ENCODE data around the gene NR2F2.

NR2F2 gene

DNA sequence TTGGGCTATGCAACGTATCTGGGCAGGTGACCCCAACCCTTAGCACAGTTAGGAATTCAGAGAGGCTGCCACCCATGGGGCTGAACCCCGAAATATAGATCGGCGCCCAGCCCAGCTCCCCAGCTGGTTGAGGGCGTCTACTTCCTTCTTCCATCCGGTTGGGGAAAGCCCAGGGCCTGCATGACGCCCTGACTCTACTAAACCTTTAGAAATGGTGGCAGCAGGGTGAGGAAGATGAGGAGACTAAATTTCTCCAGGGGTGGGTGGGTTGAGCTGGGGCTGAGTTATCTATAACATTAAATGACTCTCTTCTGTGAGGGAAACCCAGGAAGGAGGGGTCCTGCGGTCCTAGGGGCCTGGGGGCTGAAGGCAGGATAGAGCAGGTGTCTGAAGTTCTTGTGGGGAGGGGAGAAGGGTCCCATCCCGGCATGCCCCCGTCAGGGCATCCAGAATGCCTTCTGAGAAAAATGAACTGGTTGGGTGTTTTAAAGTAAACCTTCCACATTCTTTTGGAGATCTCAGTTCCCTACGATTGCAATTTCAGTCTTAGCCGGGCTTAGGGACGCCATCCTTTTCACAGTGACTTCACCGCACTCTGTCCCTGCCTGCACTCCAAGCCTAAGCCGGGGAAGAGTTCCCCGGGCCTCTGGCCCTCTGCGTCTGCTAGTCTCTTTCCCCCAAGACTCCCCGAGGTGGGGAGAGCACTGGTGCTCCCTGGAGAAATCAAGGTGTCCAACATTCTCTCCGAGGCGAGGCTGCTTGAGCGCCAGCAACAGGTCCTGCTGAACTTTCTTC, 28.5 kb downstream of the NR2F2 start:
- no peak for TF ChIP-seq TAF1 (IDR thresholded peaks at IDR 0.05; ENCODE audit: low read depth, low read length)
- TF ChIP-seq PAX5 (IDR thresholded peaks at IDR 0.05; ENCODE audit: insufficient read depth, low read length, severe bottlenecking) = no peak
- no peak for TF ChIP-seq POLR2A (IDR thresholded peaks at IDR 0.05; ENCODE audit: low read depth, low read length)
- no peak for TF ChIP-seq POU2F2 (IDR thresholded peaks at IDR 0.05; ENCODE audit: low read depth, low read length)
- TF ChIP-seq POLR2AphosphoS5 (IDR thresholded peaks at IDR 0.05; ENCODE audit: low read depth, low read length) = no peak
- TF ChIP-seq SPI1 (IDR thresholded peaks at IDR 0.05; ENCODE audit: low read depth, low read length) = no peak
- FAIRE-seq (no peak), DNase-seq (ENCODE audit: insufficient read length, low spot score) (no peak)

GRCh38 chr15:96359616-96360521, 29.4 kb downstream of the NR2F2 start:
- FAIRE-seq = no peak
- TF ChIP-seq POLR2AphosphoS5 (IDR thresholded peaks at IDR 0.05; ENCODE audit: low read depth, low read length) = no peak
- no peak for TF ChIP-seq POLR2A (IDR thresholded peaks at IDR 0.05; ENCODE audit: low read depth, low read length)

GRCh38 chr15:96360581-96361308, 30.2 kb downstream of the NR2F2 start:
- no peak for FAIRE-seq
- no peak for DNase-seq (ENCODE audit: insufficient read length, low spot score)
- TF ChIP-seq POLR2AphosphoS5 (IDR thresholded peaks at IDR 0.05; ENCODE audit: low read depth, low read length) (no peak), SPI1 (IDR thresholded peaks at IDR 0.05; ENCODE audit: low read depth, low read length) (no peak), TAF1 (IDR thresholded peaks at IDR 0.05; ENCODE audit: low read depth, low read length) (no peak), POU2F2 (IDR thresholded peaks at IDR 0.05; ENCODE audit: low read depth, low read length) (no peak), POLR2A (IDR thresholded peaks at IDR 0.05; ENCODE audit: low read depth, low read length) (no peak), PAX5 (IDR thresholded peaks at IDR 0.05; ENCODE audit: insufficient read depth, low read length, severe bottlenecking) (no peak)

More at GRCh38 chr15:96359616-96360521, 29.4 kb downstream of the NR2F2 start:
- no peak for DNase-seq (ENCODE audit: insufficient read length, low spot score)

GRCh38 chr15:96361309-96362010, 31.0 kb downstream of the NR2F2 start:
- no peak for FAIRE-seq
- no peak for DNase-seq (ENCODE audit: insufficient read length, low spot score)

DNA sequence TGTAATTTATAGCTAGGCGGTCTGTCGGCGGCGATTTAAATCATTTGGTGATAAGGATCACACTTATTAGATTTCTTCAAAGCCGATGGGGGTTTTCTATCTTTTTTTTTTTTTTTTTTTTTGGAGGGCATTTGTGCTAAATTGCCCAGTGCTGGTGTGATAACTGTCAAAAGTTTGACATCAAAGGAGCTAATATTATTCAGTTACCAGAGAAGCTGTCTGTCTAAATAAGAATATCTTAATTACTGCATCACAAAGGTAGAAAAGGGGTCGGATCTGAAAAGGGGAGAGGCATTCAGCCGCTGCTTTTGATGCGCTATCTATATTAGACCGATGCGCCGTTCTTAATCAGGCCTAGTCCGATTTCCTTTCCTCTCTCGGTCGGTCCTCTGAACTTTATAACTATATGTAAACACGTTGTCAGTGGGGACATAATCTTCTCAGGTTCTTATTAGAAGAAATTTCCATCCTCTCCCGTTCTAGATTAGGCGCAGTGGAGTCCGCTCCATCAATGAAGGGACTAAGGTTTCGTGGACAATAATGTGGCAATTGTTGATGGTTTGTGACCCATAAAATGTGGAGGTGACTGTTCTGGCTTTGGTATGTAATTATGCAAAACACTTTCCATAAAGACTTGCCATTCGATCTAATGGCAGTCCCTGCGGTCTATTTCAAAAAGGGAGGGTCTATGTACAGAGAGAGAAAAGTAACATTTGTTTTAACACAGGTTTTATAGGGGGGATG, 31.7 kb downstream of the NR2F2 start:
- TF ChIP-seq TAF1 (IDR thresholded peaks at IDR 0.05; ENCODE audit: low read depth, low read length) = no peak
- no peak for TF ChIP-seq POLR2A (IDR thresholded peaks at IDR 0.05; ENCODE audit: low read depth, low read length)
- no peak for TF ChIP-seq PAX5 (IDR thresholded peaks at IDR 0.05; ENCODE audit: insufficient read depth, low read length, severe bottlenecking)
- TF ChIP-seq SPI1 (IDR thresholded peaks at IDR 0.05; ENCODE audit: low read depth, low read length) = no peak
- TF ChIP-seq POU2F2 (IDR thresholded peaks at IDR 0.05; ENCODE audit: low read depth, low read length) = no peak
- TF ChIP-seq POLR2AphosphoS5 (IDR thresholded peaks at IDR 0.05; ENCODE audit: low read depth, low read length) = no peak
- no peak for FAIRE-seq
- no peak for DNase-seq (ENCODE audit: insufficient read length, low spot score)

More at GRCh38 chr15:96361309-96362010, 31.0 kb downstream of the NR2F2 start:
- no peak for TF ChIP-seq PAX5 (IDR thresholded peaks at IDR 0.05; ENCODE audit: insufficient read depth, low read length, severe bottlenecking)
- no peak for TF ChIP-seq TAF1 (IDR thresholded peaks at IDR 0.05; ENCODE audit: low read depth, low read length)
- TF ChIP-seq POU2F2 (IDR thresholded peaks at IDR 0.05; ENCODE audit: low read depth, low read length) = no peak
- no peak for TF ChIP-seq SPI1 (IDR thresholded peaks at IDR 0.05; ENCODE audit: low read depth, low read length)
- TF ChIP-seq POLR2A (IDR thresholded peaks at IDR 0.05; ENCODE audit: low read depth, low read length) = no peak
- TF ChIP-seq POLR2AphosphoS5 (IDR thresholded peaks at IDR 0.05; ENCODE audit: low read depth, low read length) = no peak

- no peak for FAIRE-seq
- TF ChIP-seq POU2F2 (IDR thresholded peaks at IDR 0.05; ENCODE audit: low read depth, low read length) (no peak), TAF1 (IDR thresholded peaks at IDR 0.05; ENCODE audit: low read depth, low read length) (no peak), PAX5 (IDR thresholded peaks at IDR 0.05; ENCODE audit: insufficient read depth, low read length, severe bottlenecking) (no peak), SPI1 (IDR thresholded peaks at IDR 0.05; ENCODE audit: low read depth, low read length) (no peak)
- no peak for DNase-seq (ENCODE audit: insufficient read length, low spot score)
Observed at GRCh38 chr15:96362755-96363651, 32.5 kb downstream of the NR2F2 start.

DNA sequence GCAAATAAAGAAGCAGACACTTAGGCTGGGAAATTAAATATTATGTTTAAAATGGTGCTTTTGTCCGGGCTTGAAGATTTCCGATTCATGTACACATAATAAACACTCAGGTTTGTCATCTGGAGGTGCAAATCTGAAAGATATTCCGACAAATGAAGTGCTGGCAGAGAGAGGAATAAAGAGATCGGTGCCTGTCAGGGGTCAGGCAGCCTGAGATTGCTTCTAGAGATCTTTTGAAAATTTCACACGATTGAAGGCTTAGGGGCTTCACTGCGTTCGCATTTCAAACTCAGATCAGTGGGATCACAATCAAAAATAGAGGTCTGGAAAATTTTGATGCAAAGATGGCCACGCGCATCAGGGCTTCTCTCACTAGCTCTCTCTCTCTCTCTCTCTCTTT, 33.2 kb downstream of the NR2F2 start:
- TF ChIP-seq TAF1 (IDR thresholded peaks at IDR 0.05; ENCODE audit: low read depth, low read length) = no peak
- TF ChIP-seq PAX5 (IDR thresholded peaks at IDR 0.05; ENCODE audit: insufficient read depth, low read length, severe bottlenecking) = no peak
- no peak for TF ChIP-seq POLR2AphosphoS5 (IDR thresholded peaks at IDR 0.05; ENCODE audit: low read depth, low read length)
- no peak for TF ChIP-seq POU2F2 (IDR thresholded peaks at IDR 0.05; ENCODE audit: low read depth, low read length)
- TF ChIP-seq SPI1 (IDR thresholded peaks at IDR 0.05; ENCODE audit: low read depth, low read length) = no peak
- TF ChIP-seq POLR2A (IDR thresholded peaks at IDR 0.05; ENCODE audit: low read depth, low read length) = no peak
- DNase-seq (ENCODE audit: insufficient read length, low spot score) (no peak), FAIRE-seq (no peak)
